Superior temporal gyrus (tissue), 1 donor: Measurements from ENCODE around the gene PRKCH.

Experiments
- DNase-seq: peaks from one replicate; pipeline ENCODE4 v3.0.0-alpha.2; 2016; ENCODE audit errors: extremely low spot score

PRKCH gene

GRCh38 chr14:61337893-61338292 is 16.5 kb downstream of the PRKCH start:
- no peak for DNase-seq

GRCh38 chr14:61338457-61338856 is 17.1 kb downstream of the PRKCH start:
- DNase-seq, result no peak

GRCh38 chr14:61341275-61342206 is 20.2 kb downstream of the PRKCH start:
- no peak for DNase-seq

- DNase-seq, result no peak
Observed at GRCh38 chr14:61342486-61342885, 21.1 kb downstream of the PRKCH start.

- DNase-seq, result no peak
Observed at GRCh38 chr14:61342932-61343331, 21.6 kb downstream of the PRKCH start.

GRCh38 chr14:61343471-61343870 is 22.1 kb downstream of the PRKCH start:
- DNase-seq, result no peak

- DNase-seq, result no peak
Observed at GRCh38 chr14:61343991-61344405, 22.6 kb downstream of the PRKCH start.

GRCh38 chr14:61344437-61345150 is 23.2 kb downstream of the PRKCH start:
- DNase-seq, result no peak

- no peak for DNase-seq
Observed at GRCh38 chr14:61345151-61345482, 23.7 kb downstream of the PRKCH start.

GRCh38 chr14:61346221-61346620 is 24.8 kb downstream of the PRKCH start:
- no peak for DNase-seq

GRCh38 chr14:61346793-61347192 is 25.4 kb downstream of the PRKCH start:
- no peak for DNase-seq

GRCh38 chr14:61347826-61348443 is 26.6 kb downstream of the PRKCH start:
- DNase-seq, result no peak

- no peak for DNase-seq
Observed at GRCh38 chr14:61350427-61351270, 29.3 kb downstream of the PRKCH start.

- no peak for DNase-seq
Observed at GRCh38 chr14:61351477-61351876, 30.1 kb downstream of the PRKCH start.

- DNase-seq, result no peak
Observed at GRCh38 chr14:61355892-61356325, 34.5 kb downstream of the PRKCH start.

- DNase-seq, result no peak
Observed at GRCh38 chr14:61357123-61357522, 35.7 kb downstream of the PRKCH start.

- DNase-seq, result no peak
Observed at GRCh38 chr14:61358554-61359226, 37.3 kb downstream of the PRKCH start.

- no peak for DNase-seq
Observed at GRCh38 chr14:61360796-61361525, 39.6 kb downstream of the PRKCH start.

GRCh38 chr14:61362072-61362750 is 40.8 kb downstream of the PRKCH start:
- DNase-seq, result no peak

- DNase-seq, result no peak
Observed at GRCh38 chr14:61364243-61364642, 42.9 kb downstream of the PRKCH start.
